ENCODE measurements around the gene KIF5C. TPM values are rescaled to one million over a fixed set of nuclear protein-coding genes. Genes with fewer than 3 reads are reported as not detected.

The KIF5C gene
- total RNA-seq, 1 experiment from 2014 or later: 0.87 TPM

- Mint-ChIP-seq H3K36me3 (ENCODE audit: insufficient read depth, unreplicated experiment) (no peaks in the 10 kb centered on the region), H3K4me3 (ENCODE audit: low read depth, unreplicated experiment) (no peak overlapping the region), H3K4me1 (ENCODE audit: low read depth, unreplicated experiment) (no peaks in the 10 kb centered on the region), H3K27ac (ENCODE audit: unreplicated experiment) (no peak overlapping the region), H3K9me3 (ENCODE audit: low read depth, unreplicated experiment) (no peaks in the 10 kb centered on the region), H3K27me3 (ENCODE audit: unreplicated experiment) (no peaks in the 10 kb centered on the region)
- CTCF ChIA-PET: no interaction called here
- no peak for TF ChIP-seq CTCF (IDR thresholded peaks at IDR 0.05; ENCODE audit: unreplicated experiment)
- DNase-seq: no peak
- BruUV-seq (replicated peaks): no TSS peak
- intact Hi-C loops (cut with micrococcal nuclease; ENCODE audit: unreplicated experiment): no loop called here
Observed at GRCh38 chr2:148933456-148933855, 58.4 kb downstream of the KIF5C start.

DNA sequence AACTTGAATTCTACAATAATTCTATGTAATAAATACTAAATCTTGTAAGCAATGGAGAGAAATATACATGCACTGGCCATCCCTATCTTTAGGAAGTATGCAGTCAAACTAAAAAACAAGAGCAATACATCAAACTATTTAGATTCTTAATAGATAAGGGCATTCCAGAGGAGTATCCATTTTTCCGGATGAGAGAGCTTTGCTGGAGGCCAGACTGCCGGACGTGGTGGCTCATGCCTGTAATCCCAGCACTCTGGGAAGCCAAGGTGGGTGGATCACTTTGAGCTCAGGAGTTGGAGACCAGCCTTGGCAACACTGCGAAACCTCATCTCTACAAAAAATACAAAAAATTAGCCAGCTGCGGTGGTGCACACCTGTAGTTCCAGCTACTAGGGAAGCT lies 60.8 kb downstream of the KIF5C start:
- intact Hi-C loops (cut with micrococcal nuclease; ENCODE audit: unreplicated experiment): no loop called here
- CTCF ChIA-PET: no interaction called here
- no peak for TF ChIP-seq CTCF (IDR thresholded peaks at IDR 0.05; ENCODE audit: unreplicated experiment)
- BruUV-seq (replicated peaks): no TSS peak
- Mint-ChIP-seq H3K27ac (ENCODE audit: unreplicated experiment) (no peak overlapping the region), H3K9me3 (ENCODE audit: low read depth, unreplicated experiment) (no peaks in the 10 kb centered on the region), H3K4me3 (ENCODE audit: low read depth, unreplicated experiment) (no peak overlapping the region), H3K36me3 (ENCODE audit: insufficient read depth, unreplicated experiment) (no peaks in the 10 kb centered on the region), H3K27me3 (ENCODE audit: unreplicated experiment) (no peaks in the 10 kb centered on the region), H3K4me1 (ENCODE audit: low read depth, unreplicated experiment) (no peaks in the 10 kb centered on the region)
- no peak for DNase-seq

DNA sequence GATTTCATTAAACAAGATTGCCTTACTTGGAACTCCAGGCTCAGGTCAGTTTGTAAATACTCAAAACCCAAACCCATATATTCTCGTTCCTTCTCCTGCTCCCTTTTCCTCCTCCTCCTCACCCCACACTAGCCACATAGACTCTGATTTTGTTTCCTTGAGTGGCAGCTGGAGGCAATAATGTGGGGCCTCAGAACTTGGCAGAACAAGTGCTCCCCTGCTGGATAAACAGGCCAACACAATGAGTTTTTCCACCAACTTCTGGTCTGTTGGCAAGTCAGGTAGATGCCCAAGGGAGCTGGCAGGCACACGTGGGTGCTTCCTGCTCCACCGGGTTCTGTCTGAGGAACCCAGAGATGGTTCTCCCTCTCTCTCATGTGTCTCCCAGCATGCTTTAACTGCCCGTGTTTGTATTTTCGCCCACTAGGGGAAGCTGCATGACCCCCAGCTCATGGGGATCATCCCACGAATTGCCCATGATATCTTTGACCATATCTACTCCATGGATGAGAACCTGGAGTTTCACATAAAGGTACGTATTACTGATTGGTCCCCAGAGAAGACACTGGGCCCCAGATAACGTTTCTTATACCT lies 61.9 kb downstream of the KIF5C start:
- Mint-ChIP-seq H3K4me3 (ENCODE audit: low read depth, unreplicated experiment) (no peak overlapping the region), H3K9me3 (ENCODE audit: low read depth, unreplicated experiment) (no peaks in the 10 kb centered on the region), H3K27me3 (ENCODE audit: unreplicated experiment) (no peaks in the 10 kb centered on the region), H3K36me3 (ENCODE audit: insufficient read depth, unreplicated experiment) (no peaks in the 10 kb centered on the region), H3K27ac (ENCODE audit: unreplicated experiment) (no peak overlapping the region), H3K4me1 (ENCODE audit: low read depth, unreplicated experiment) (no peaks in the 10 kb centered on the region)
- intact Hi-C loops (cut with micrococcal nuclease; ENCODE audit: unreplicated experiment): no loop called here
- CTCF ChIA-PET: no interaction called here
- TF ChIP-seq CTCF (IDR thresholded peaks at IDR 0.05; ENCODE audit: unreplicated experiment): no peak
- BruUV-seq (replicated peaks): no TSS peak
- no peak for DNase-seq

DNA sequence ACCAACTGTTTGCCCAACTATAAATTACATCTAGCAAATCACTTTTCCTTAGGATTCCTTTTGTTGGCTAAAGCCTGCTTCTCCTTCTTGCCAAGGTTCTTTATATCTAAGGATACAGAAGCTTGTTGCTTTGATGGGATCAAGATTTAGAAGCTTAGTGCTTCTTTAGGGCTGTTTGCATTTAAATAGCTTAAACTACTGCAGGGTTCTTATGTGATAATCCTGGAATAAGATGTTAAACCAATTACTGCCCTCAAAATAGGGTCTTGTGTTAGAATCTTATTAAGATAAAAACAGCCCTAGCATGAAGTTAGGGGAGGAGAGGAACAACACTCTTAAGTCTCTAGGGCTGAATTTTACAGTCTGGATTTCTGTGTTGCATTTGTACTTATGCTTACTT lies 64.2 kb downstream of the KIF5C start:
- Mint-ChIP-seq H3K27ac (ENCODE audit: unreplicated experiment) (no peak overlapping the region), H3K36me3 (ENCODE audit: insufficient read depth, unreplicated experiment) (no peaks in the 10 kb centered on the region), H3K9me3 (ENCODE audit: low read depth, unreplicated experiment) (no peaks in the 10 kb centered on the region), H3K4me3 (ENCODE audit: low read depth, unreplicated experiment) (no peak overlapping the region), H3K4me1 (ENCODE audit: low read depth, unreplicated experiment) (no peaks in the 10 kb centered on the region), H3K27me3 (ENCODE audit: unreplicated experiment) (peaks cover 20% of the 10 kb centered on the region)
- CTCF ChIA-PET: interaction anchor here (0.7 kb wide), 2 partner anchors 52 to 394 kb away, joined by 6 to 8 read pairs; no protein-coding TSS in a partner anchor
- BruUV-seq (replicated peaks): no TSS peak
- intact Hi-C loops (cut with micrococcal nuclease; ENCODE audit: unreplicated experiment): no loop called here
- DNase-seq: no peak
- TF ChIP-seq CTCF (IDR thresholded peaks at IDR 0.05; ENCODE audit: unreplicated experiment): no peak

Measured in Calu3 (cell line).